HG02943 (cell line): ENCODE measurements around the gene SULT1A1.
"Not testable (repeated sequence)": the region's sequence is repeated elsewhere in the genome, so short reads cannot be mapped to it uniquely, and the experiment has no call there.

ENCODE experiments used
- ATAC-seq: cut with Tn5 transposase; IDR thresholded peaks from one replicate; pipeline ENCODE4 v1.9.1; 2021; ENCODE audit warnings: mild to moderate bottlenecking, low read depth, moderate library complexity; ENCODE audit not compliant: unreplicated experiment

SULT1A1 gene

DNA sequence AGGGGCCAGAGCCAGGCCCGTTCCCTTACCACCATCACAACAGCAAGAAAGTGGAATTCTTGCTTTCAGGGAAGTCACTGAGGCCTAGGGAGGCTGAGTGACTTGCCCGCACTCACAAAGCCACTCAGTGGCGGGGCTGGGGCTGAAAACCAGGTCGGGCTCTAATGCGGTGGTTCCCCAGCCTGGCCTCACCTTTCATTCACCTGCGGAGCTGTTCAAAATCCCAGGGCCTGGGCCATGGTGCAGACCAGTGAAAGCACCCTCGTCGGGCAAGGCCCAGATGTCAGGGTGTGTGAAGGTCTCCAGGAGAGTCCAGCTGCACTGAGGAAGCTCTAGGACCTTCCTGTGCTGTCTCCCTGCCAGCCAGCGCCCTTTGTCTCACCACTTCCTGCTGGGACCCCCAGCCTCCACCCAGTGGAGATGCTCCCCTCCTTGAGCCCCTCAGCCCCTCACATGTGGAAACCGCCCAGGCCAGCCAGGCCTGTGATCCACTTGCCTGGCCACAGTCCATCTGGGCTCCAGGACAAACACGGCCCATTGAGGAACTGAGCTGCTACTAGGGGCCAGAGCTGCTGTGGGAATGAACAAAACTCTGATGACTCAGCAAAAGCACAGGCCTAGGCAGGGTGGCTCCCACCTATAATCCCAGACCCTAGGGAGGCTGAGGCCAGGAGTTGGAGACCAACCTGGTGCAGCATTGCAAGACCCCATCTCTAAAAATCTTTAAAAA is 812 bp downstream of the SULT1A1 start:
- not testable (repeated sequence) for ATAC-seq

DNA sequence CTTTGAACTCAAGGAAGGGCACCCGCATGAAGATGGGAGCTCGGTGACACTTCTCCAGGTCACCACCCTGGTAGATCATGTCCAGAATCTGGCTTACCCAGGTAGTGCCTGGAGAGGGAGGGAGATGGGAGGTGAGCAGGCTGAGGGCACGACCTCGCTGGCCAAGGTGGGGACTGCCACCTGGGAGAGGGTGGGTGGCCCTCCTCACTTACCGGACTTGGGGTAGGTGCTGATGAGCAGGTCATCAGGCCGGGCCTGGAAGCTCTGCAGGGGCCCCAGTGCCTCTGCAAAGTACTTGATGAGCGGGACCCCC is 1.4 kb downstream of the SULT1A1 start:
- ATAC-seq = not testable (repeated sequence)

DNA sequence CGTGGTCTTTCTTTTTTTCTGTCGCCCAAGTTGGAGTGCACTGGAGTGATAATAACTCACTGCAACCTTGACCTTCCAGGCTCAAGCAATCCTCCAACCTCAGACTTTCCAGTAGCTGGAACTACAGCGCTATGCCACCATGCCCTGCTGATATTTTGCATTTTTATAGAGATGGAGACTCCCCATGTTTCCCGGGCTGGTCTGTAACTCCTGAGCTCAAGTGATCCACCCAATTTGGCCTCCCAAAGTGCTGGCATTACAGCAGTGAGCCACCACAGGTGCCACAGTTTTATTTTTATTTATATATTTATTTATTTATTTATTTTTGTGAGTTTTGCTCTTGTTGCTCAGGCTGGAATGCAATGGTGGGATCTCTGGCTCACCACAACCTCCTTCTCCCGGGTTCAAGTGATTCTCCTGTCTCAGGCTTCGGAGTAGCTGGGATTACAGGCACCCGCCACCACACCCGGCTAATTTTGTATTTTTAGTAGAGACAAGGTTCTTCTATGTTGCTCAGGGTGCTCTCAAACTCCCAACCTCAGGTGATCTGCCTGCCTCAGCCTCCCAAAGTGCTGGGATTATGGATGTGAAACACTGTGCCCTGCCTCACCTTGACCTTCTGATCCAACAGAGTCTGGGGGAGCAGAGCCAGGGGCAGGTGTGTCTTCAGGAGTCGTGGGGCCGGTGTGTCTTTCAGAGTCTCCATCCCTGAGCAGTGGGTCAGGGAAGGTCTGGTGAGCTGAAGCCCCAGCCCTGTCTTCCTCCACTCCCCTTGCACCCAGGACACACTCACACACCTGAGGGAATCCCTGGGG is 2.0 kb downstream of the SULT1A1 start:
- not testable (repeated sequence) for ATAC-seq

DNA sequence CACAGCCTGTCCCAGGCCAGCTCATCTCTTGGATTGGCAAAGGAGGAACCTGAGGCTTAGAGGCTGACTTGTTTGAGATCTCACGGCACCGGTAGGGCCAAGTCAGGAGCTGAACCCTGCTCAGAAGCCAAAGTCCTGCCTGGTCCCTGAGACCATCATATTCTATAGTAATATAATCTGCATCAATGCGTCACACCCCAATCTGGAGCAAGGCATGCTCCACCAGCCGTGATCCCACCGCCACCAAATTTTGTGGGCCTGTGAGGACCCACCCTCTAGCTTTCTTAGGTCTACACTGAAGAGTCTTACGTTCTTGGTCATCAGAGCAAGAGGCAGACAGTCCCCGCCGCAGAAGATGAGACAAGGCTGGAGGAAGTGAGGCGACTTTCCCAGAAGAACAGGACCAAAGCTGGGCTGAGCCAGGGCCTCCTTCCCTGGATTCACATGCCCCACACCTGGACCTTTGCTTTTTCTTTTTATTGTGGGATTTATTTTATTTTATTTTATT is 2.7 kb downstream of the SULT1A1 start:
- no peak for ATAC-seq

DNA sequence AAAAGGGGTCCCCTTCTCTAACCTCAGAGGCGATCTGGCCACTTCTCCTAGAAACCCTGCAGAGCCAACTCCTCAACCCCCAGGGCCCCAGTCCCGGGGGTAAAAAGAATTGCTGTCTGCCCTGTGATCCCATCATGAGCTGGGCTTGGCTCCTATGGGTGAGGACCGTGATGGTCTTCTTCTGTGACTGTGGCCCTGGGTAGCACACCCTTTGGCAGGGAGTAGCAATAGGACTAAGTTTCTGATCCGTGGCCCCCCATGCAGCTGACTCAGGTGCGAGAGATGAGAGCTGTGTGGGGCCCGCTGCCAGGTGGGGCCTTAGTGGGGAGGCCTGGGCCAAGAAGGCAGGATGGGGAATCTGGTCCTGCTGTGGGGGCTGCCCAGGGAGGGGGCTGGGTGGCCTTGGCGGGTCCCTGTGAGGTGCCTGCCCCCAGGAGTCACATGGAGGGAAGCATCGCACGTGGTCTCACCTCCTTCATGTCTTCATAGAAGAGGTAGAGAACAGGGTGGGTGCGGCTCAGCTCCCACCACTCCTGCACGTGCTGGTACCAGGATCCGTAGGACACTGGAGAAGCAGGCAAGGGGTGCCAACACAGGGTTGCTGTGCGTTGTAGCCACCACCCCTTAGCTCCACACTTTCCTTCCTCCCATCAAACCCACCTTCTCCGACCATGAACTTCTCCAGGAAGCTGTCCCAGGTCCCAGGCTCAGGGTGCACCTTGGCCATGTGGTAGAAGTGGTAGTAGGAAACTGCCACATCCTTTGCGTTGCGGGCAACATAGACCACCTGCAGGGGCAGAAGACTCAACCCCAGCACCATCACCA is 3.3 kb downstream of the SULT1A1 start:
- no peak for ATAC-seq

DNA sequence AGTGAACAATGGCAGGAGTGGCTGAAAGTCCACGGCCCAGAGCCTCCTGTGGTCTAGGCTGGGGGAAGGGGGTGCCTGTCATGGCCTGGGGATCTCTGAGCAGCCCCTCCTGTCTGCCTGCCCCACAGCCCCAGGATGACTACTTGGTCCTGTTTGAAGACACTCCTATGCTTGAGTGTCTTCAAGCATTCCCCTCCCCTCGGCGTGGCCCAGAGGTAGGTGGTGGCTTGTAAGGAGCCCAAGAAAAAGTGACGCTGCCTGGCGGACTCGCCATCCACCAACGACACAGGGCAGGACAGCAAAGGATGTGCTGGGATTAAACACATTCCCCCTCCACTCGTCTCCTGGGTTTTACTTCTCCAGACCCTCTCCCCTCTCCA is 5.7 kb downstream of the SULT1A1 start:
- ATAC-seq = no peak

DNA sequence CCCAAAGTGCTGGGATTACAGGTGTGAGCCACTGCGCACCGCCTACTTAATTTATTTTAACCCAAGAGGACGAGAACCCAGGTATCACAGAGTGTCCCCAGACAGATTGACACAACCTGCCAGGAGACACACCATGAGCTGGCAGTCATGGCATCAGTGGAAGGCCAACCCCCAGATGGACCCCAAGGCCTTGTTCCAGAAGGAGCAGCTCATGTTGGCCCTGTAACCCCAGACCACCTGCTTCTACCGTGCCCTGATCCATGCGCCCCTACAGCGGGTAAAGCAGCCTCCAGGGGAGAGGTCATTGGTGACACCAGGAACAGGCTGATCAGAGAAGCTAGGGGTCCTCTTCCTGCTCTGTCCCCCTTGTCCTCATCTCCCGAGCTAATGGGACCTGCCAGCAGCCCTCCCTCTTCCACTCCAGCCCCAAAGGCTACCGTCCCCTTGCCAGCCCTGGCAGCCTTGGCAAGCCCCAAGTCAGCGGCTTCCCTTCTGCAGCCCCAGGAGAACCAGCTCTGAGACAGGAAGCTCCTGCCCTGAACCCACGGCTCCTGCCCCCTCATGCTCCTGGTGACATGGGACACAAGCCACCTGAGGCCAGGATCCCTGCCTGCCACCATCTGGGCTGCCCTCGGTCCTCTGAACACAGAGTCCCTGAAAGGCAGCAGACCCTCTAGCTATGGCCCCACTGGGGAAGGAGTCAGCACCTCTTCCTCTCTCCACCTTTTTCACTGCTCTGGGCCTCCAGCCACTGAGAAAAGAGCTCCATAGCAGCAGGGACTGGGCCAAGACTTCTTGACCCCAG is 6.3 kb downstream of the SULT1A1 start:
- no peak for ATAC-seq

DNA sequence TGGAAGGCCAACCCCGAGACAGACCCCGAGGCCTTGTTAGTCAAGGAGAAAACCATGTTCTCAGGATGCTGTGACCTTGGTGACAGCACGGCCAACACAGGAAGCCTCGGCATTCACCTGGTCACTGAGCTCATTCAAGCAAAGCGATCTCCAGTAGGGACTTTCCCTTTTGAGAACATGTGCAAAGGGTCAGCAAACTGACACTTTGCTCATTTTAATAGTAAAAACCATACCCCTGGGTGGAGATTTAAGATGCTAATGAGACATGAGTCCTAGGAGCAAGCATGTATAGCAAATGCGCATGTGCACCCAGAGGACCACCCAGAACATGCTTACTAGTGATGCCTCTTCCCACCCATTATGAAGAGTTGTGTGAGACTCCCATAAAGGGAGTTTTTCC is 7.3 kb downstream of the SULT1A1 start:
- no peak for ATAC-seq

DNA sequence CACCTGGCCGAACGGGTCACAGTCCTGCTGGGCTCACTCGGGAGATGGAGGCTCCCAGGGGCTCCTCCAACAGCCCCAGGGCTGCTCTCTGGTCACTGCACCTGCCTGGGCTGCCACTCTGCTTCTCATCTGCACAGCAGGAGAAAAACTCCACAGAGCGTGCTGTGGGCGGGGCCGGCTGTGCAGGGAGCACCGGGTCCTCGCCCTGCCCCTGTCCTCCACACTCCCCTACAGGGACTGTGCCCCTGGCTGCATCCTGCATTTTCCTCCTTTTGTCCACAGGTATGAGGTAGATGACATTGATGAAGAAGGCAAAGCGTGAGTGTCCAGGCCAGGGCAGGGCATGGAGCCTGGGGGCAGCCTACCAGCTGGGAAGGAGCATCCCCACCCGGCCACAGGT is 7.8 kb downstream of the SULT1A1 start:
- ATAC-seq = not testable (repeated sequence)

DNA sequence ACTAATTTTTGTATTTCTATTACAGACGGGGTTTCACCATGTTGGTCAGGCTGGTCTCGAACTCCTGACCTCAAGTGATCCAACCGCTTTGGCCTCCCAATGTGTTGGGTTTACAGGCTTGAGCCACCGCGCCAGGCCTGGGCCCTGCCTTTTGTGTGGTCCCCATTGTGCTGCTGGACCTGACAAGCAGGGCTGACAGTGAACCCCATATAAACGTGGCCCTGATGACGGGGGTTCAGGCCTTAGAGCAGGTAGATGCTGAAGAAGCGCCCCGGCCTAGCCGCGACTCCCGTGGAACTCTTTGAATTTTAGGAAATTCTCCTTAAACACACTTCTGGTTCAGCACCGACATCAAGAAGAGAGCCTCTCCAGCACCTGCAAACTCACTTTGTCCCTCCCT is 8.3 kb downstream of the SULT1A1 start:
- not testable (repeated sequence) for ATAC-seq

DNA sequence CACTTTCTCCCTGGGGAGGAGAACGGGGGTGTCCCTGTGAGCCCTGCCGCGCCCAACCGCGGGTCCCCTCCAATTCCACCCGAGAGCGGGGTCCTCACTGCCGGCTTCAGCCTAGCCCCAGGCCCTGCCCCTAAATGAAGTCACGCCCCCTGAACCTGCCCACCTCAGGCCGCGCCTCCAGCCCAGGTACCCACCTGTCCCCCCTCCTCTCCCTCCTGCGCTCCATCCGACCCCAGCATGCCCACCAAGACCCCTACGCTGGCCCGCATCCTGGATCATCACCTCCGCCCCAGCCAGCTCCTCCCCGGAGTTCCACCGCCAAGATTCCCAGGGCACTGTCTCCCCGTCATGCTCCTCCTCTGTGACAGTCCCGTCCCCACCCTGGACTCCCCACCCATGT is 8.9 kb downstream of the SULT1A1 start:
- ATAC-seq = not testable (repeated sequence)

DNA sequence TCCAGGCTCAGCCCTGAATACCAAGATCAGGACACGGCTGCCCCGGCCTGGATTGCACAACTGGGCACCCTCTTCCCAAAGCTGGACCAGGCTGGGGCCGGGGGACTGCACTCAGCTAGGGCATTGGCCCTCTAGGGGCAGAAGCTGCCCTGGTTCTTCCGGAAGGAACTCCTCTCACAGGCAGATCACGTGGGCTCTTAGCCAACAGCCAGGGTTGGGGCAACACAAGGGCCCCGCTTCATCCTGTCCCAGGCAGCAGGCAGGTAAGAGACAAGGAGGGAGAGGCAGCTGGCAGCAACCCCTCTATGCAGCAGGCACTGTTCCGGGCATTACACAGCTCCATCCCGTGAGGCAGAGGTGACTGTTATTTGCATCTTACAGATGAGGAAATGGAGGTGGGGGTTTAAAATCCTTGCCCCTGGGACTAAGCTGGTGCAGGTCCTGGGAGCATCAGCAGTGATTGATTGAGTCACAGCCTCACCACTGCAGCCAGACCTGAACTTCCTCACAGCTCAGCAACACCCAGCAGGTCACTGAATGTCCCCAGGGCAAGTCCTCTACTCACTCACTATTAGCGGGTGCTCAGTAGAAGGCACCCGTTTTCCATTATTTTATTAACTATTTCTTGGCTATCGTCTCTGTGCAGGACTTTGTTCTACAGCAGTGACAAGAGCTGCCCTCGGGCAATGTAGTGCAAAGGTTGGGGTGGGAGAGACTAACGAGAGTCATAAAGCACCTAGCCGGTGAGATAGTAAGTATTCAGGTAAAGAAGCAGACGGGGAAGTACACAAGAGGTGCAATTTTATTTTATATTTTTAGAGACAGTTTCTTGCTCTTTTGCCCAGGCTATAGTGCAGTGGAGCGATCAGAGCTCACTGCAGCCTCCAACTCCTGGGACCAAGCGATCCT is 10.2 kb downstream of the SULT1A1 start:
- ATAC-seq = not testable (repeated sequence)

DNA sequence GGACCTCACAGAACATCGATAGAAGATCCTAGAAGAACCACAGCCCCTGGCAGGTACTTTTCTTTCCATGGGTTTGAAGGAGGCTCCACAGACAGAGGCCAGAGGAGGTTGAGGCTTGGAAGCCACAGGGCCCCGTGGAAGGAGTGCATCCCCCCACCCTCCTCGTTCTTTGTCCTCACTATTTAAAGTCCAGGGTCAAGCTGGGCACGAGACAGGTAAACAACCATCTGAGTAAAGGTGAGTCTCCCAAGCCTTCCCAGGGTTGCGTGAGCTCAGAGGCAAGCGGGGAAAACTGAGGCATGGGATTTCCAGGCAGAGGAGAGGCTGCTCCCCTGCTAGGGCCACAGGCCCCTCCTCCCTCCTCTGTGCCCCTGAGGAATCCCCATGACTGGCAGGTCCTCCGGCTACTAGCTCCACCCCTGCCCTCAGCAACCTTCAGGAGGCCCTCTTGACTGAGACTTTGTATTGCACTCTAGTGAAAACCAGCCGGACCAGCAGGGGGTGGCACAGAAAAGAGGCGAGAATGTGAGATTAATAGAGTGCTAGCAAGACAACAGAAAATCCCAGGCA is 12.1 kb downstream of the SULT1A1 start:
- ATAC-seq = no peak

DNA sequence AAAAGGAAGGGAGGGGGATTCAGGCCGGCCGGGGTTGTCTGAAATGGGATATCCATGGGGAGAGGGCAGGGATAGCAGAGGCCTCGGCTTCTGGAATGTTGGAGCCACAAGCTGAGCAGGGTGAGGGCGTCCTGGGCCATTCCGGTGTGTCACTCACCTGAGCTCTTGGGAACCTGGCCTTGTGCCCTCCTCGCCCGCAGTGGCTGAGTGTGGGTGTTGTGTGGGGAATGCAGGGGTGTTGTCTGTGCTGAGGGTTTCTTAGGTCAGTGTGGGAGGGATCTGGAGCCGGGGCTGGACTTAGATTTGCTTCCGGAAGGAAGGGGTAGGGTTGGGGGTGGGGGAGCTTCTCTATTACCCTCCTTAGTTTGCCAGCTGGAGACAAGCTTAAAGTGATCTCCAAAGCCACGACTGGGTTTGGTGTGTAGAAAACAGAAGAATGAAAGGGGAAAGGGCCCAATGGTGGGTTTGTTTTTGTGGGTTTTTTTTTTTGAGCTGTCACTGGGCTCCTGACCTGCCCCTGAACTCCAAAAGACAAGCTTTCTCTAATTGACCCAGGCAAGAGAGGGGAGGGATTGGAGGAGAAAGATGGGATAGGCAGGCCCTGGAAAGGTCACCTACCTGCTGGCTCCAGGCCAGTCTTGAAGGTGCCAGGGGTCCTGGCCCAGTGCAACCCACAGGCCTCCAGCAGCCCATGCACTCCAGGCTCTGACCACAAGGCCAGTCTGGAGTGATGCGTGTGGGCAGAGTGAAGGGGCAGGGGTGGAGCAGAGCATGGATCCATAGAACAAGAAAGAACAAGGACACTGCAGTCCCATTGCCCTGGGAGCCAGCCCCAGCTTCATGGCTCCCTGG is 12.8 kb downstream of the SULT1A1 start, which contains the start of gene SULT1A2:
TSS of gene SULT1A2 (minus strand) at position 211 of the 852 bp plus-strand sequence. CDS start 1,120 bp downstream, outside the sequence.
- no peak for ATAC-seq

DNA sequence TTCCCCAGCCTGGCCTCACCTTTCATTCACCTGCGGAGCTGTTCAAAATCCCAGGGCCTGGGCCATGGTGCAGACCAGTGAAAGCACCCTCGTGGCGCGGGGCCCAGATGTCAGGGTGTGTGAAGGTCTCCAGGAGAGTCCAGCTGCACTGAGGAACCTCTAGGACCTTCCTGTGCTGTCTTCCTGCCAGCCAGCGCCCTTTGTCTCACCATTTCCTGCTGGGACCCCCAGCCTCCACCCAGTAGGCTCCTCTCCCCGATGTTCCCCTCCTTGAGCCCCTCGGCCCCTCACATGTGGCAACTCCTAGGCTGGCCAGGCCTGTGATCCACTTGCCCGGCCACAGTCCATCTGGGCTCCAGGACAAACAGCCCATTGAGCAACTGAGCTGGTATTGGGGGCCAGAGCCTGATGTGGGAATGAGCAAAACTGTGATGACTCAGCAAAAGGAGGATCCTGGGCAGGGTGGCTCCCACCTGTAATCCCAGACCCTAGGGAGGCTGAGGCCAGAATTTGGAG is 13.7 kb downstream of the SULT1A1 start:
- no peak for ATAC-seq

DNA sequence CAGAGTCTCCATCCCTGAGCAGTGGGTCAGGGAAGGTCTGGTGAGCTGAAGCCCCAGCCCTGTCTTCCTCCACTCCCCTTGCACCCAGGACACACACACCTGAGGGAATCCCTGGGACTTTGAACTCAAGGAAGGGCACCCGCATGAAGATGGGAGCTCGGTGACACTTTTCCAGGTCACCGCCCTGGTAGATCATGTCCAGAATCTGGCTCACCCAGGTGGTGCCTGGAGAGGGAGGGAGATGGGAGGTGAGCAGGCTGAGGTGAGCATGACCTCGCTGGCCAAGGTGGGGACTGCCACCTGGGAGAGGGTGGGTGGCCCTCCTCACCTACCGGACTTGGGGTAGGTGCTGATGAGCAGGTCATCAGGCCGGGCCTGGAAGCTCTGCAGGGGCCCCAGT is 14.4 kb downstream of the SULT1A1 start:
- ATAC-seq = not testable (repeated sequence)

DNA sequence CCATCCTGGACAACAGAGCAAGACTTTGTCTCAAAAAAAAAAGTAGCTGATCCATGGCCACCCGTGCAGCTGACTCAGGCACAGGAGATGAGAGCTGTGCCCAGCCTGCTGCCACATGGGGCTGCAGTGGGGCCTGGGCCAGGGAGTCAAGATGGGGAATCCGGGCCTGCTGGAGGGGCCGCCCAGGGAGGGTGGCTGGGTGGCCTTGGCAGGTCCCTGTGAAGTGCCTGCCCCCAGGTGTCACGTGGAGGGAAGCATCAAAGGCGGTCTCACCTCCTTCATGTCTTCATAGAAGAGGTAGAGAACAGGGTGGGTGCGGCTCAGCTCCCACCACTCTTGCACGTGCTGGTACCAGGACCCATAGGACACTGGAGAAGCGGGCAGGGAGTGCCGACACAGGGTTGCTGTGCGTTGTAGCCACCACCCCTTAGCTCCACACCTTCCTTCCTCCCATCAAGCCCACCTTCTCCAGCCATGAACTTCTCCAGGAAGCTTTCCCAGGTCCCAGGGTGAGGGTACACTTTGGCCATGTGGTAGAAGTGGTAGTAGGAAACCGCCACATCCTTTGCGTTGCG is 16.8 kb downstream of the SULT1A1 start:
- no peak for ATAC-seq
